HepG2 (cell line): ENCODE results near the gene GALNT10. TPM values are rescaled to one million over a fixed set of nuclear protein-coding genes. Genes with fewer than 3 reads are reported as not detected.

Experiments
- ATAC-seq: fragments of 200-7000 bp; cut with Tn5 transposase; 3 replicates; pipeline ENCODE4 v1.9.1; 2020; ENCODE audit warnings: mild to moderate bottlenecking, moderate library complexity
- BruUV-seq: library from RNA; stranded (reverse); fragments of 400-500 nt; replicated peaks from 2 replicates; lab custom pipeline; 2021; lab: Mats Ljungman, UMichigan
- CTCF ChIA-PET: fragments of 300-600 bp; formaldehyde crosslinking; extraction: SDS; loops from one replicate; lab custom pipeline; 2021; ENCODE audit warnings: low total read pairs, inconsistent platforms, low intra/inter-chr PET ratio; lab: Yijun Ruan, JAX
- POLR2A ChIA-PET: fragments of 350-600 bp; sonication (Branson Sonifier 250); formaldehyde crosslinking; loops from one replicate; lab custom pipeline; 2020; ENCODE audit warnings: antibody characterized with exemption, inconsistent platforms; lab: Yijun Ruan, JAX
- DNase-seq: peaks from one replicate; pipeline ENCODE4 v3.0.0-alpha.2; 2015; ENCODE audit warnings: low spot score
- FAIRE-seq: peaks from 3 replicates; lab custom pipeline; 2011; peaks lifted over from hg19 to GRCh38; lab: Jason Lieb, UNC
- H2AFZ ChIP-seq: one replicate; pipeline ENCODE4 v1.6.1; 2011; ENCODE audit warnings: low read length, inconsistent platforms
- H3K27ac ChIP-seq: fragments of 300-600 bp; 3 replicates; pipeline ENCODE4 v1.8.0; 2011; ENCODE audit warnings: mixed run types, mild to moderate bottlenecking, mixed read lengths, low read length, inconsistent platforms; ENCODE audit not compliant: insufficient read depth; ENCODE audit errors: extremely low read length
- H3K27me3 ChIP-seq, 2 experiments: fragments of 200-600 bp in 1 of 2; 2 replicates in 1 of 2; 3 replicates in 1 of 2; pipeline versions ENCODE4 v1.6.0 to v1.8.0; 2011; ENCODE audit warnings: low read length in 2 of 2, mild to moderate bottlenecking in 2 of 2, moderate library complexity in 2 of 2, inconsistent platforms in 1 of 2; ENCODE audit not compliant: insufficient read depth in 2 of 2, control insufficient read depth in 1 of 2
- H3K36me3 ChIP-seq, 2 experiments: fragments of 200-600 bp in 1 of 2; replicated peaks in 1 of 2; 2 replicates in 1 of 2; 3 replicates in 1 of 2; pipeline versions ENCODE4 v1.5.1 to v1.8.0; 2011; ENCODE audit warnings: low read length in 2 of 2, inconsistent platforms in 1 of 2; ENCODE audit not compliant: insufficient read depth in 2 of 2, control insufficient read depth in 1 of 2
- H3K4me1 ChIP-seq: 2 replicates; pipeline ENCODE4 v1.5.1; 2012; ENCODE audit warnings: low read length, inconsistent platforms; ENCODE audit not compliant: insufficient read depth
- H3K4me2 ChIP-seq: 2 replicates; pipeline ENCODE4 v1.6.0; 2011; ENCODE audit warnings: low read depth, low read length, inconsistent platforms
- H3K4me3 ChIP-seq, 3 experiments: fragments of 200-600 bp in 1 of 3; sonication (generic), shearing (Covaris generic) in 1 of 3; replicated peaks in 1 of 3; 2 replicates each; pipeline ENCODE4 v1.5.1; 2011 to 2016; ENCODE audit warnings: low read length in 3 of 3, inconsistent platforms in 2 of 3, low read depth in 2 of 3, mild to moderate bottlenecking in 2 of 3, control low read depth in 1 of 3, mixed read lengths in 1 of 3; ENCODE audit not compliant: insufficient read depth in 1 of 3
- H3K79me2 ChIP-seq: one replicate; pipeline ENCODE4 v1.6.1; 2011; ENCODE audit warnings: low read length, inconsistent platforms; ENCODE audit not compliant: insufficient read depth
- H3K9ac ChIP-seq: 2 replicates; pipeline ENCODE4 v1.6.0; 2011; ENCODE audit warnings: mild to moderate bottlenecking, low read depth, low read length, inconsistent platforms; ENCODE audit not compliant: insufficient read depth
- H3K9me3 ChIP-seq: 2 replicates; pipeline ENCODE4 v1.5.1; 2012; ENCODE audit warnings: mild to moderate bottlenecking, low read length
- H4K20me1 ChIP-seq: 2 replicates; pipeline ENCODE4 v1.6.0; 2011; ENCODE audit warnings: inconsistent platforms, mild to moderate bottlenecking, low read length, moderate library complexity; ENCODE audit not compliant: insufficient read depth
- CC2D1A ChIP-seq: sonication (generic); formaldehyde crosslinking; IDR thresholded peaks from 2 replicates; pipeline ENCODE4 v1.8.1; 2023; ENCODE audit warnings: mild to moderate bottlenecking, missing genetic modification reagents
- HNRNPLL ChIP-seq: fragments of 200-400 bp; formaldehyde crosslinking; IDR thresholded peaks from 2 replicates; pipeline ENCODE4 v1.6.1; 2017; ENCODE audit warnings: mild to moderate bottlenecking, low read depth, low read length; ENCODE audit not compliant: poor library complexity, severe bottlenecking
- MED8 ChIP-seq: sonication (generic); formaldehyde crosslinking; IDR thresholded peaks from 2 replicates; pipeline ENCODE4 v1.8.1; 2023; ENCODE audit warnings: mild to moderate bottlenecking, missing genetic modification reagents; ENCODE audit not compliant: insufficient replicate concordance
- PHB2 ChIP-seq: fragments of 450-650 bp; IDR thresholded peaks from 2 replicates; pipeline ENCODE4 v1.6.1; 2018; ENCODE audit not compliant: partially characterized antibody
- PRDM4 ChIP-seq: sonication (generic); formaldehyde crosslinking; IDR thresholded peaks from 2 replicates; pipeline ENCODE4 v1.9.0; 2021; ENCODE audit warnings: missing genetic modification reagents, borderline replicate concordance
- SNAPC2 ChIP-seq: sonication (generic); formaldehyde crosslinking; IDR thresholded peaks from 2 replicates; pipeline ENCODE4 v1.8.1; 2022; ENCODE audit warnings: mild to moderate bottlenecking, missing genetic modification reagents
- TEF ChIP-seq: sonication (generic); formaldehyde crosslinking; IDR thresholded peaks from 2 replicates; pipeline ENCODE4 v1.5.0; 2020; ENCODE audit warnings: missing genetic modification reagents
- ZMAT3 ChIP-seq: sonication (generic); formaldehyde crosslinking; conservative IDR thresholded peaks from 2 replicates; pipeline ENCODE4 v1.7.0; 2021; ENCODE audit warnings: missing genetic modification reagents
- ZNF205 ChIP-seq: IDR thresholded peaks from 2 replicates; pipeline ENCODE4 v1.6.1; 2018; ENCODE audit warnings: missing biosample characterization, missing genetic modification reagents
- ZNF773 ChIP-seq: sonication (generic); formaldehyde crosslinking; IDR thresholded peaks from 2 replicates; pipeline ENCODE4 v1.4.0; 2020; ENCODE audit warnings: missing genetic modification reagents, borderline replicate concordance
- WGBS: methylation state at CpG from one replicate; pipeline ENCODE4 v1.1.6; 2017; ENCODE audit warnings: low lambda C conversion rate; 5-methylcytosine and 5-hydroxymethylcytosine counted together
- in situ Hi-C: cut with HindIII; loops from 2 replicates; pipeline ENCODE4 v1.10.0; 2017; ENCODE audit warnings: low pct_unique_long_range_greater_than_20kb; ENCODE audit not compliant: extremely low pct_ligation_motif_present
- intact Hi-C: fragments of 100-400 bp; cut with micrococcal nuclease; formaldehyde crosslinking; loops from one replicate; pipeline ENCODE4 v1.10.0; 2022; ENCODE audit not compliant: unreplicated experiment
- polyA plus RNA-seq, 8 experiments: library from polyadenylated mRNA; depleted of rRNA in 3 of 8; stranded (reverse) in 7 of 8; unstranded in 1 of 8; fragments of >200 nt; fragmentation: Illumina TruSeq in 4 of 8; extraction: Trizol in 4 of 8; gene quantifications; 2 replicates each; pipeline versions ENCODE4 v1.2.1 to v1.2.3, GENCODE V29; 2011 to 2016; ENCODE audit warnings: low read depth in 4 of 8, missing spikeins in 1 of 8, mixed read lengths in 1 of 8; ENCODE audit not compliant: insufficient read depth in 1 of 8
- total RNA-seq, 5 experiments: library from RNA; depleted of rRNA; stranded (reverse); fragments of >200 nt; fragmentation: Illumina TruSeq; extraction: Trizol; gene quantifications; 2 replicates each; pipeline ENCODE4 v1.2.3, GENCODE V29; 2016; ENCODE audit warnings: low read depth in 1 of 5

The GALNT10 gene
- total and polyA plus RNA-seq, 2 of the 13 experiments (the other 11 are each of a cell fraction or from before 2014, with no cell fraction given), result 8.1 to 11.2 TPM

GRCh38 chr5:154401931-154402330, 211.4 kb downstream of the GALNT10 start:
- FAIRE-seq, result no peak
- WGBS, result 91% methylated on average over 8 of the region's 9 CpGs
- H4K20me1 ChIP-seq, result no peaks in the 10 kb centered on the region
- no peaks in the 10 kb centered on the region for H3K79me2 ChIP-seq
- CTCF ChIA-PET, result no interaction called here
- no peak overlapping the region for H3K4me3 ChIP-seq
- DNase-seq, result no peak
- H2AFZ ChIP-seq, result no peak overlapping the region
- no peaks in the 10 kb centered on the region for H3K9me3 ChIP-seq
- no peak overlapping the region for H3K9ac ChIP-seq
- H3K36me3 ChIP-seq, result no peaks in the 10 kb centered on the region
- intact Hi-C loops (loop anchor here (10.0 kb wide), 1 partner anchor 67 kb away; no protein-coding TSS in a partner anchor), in situ Hi-C loops (no loop called here)
- BruUV-seq, result no TSS peak
- TF ChIP-seq ZNF205 (CRISPR knock-in tag), result no peak
- no peak for TF ChIP-seq PHB2
- TF ChIP-seq SNAPC2 (CRISPR knock-in tag), result no peak
- TF ChIP-seq HNRNPLL, result no peak
- no peak for TF ChIP-seq TEF
- TF ChIP-seq MED8 (CRISPR knock-in tag), result no peak
- no peak for TF ChIP-seq CC2D1A (CRISPR knock-in tag)
- TF ChIP-seq ZNF773 (CRISPR knock-in tag), result no peak
- TF ChIP-seq PRDM4, result no peak
- no peak for TF ChIP-seq ZMAT3 (CRISPR knock-in tag)
- POLR2A ChIA-PET, result no interaction called here
- no peak overlapping the region for H3K4me2 ChIP-seq
- H3K27me3 ChIP-seq, result no peaks in the 10 kb centered on the region
- no peak for ATAC-seq
- H3K4me1 ChIP-seq, result 0 out of 2 replicates have a peak, but pooled peaks cover 9% of the 10 kb centered on the region
- H3K27ac ChIP-seq, result no peak overlapping the region
